GM23338 (cell line): ENCODE measurements around the gene ANKIB1. TPM values are rescaled to one million over a fixed set of nuclear protein-coding genes. Genes with fewer than 3 reads are reported as not detected.
A peak's percentile ranks its signal among the peaks of the same experiment; 100 is the strongest.
"Not testable (repeated sequence)": the region's sequence is repeated elsewhere in the genome, so short reads cannot be mapped to it uniquely, and the experiment has no call there.

ENCODE experiments used
- ATAC-seq: fragments of 200-7000 bp; cut with Tn5 transposase; 3 replicates; pipeline ENCODE4 v1.9.1; 2020
- DNase-seq: peaks from one replicate; pipeline ENCODE4 v3.0.0-alpha.2; 2015; ENCODE audit warnings: low spot score
- H2AFZ ChIP-seq: fragments of 200-600 bp; sonication (generic); 2 replicates; pipeline ENCODE4 v1.8.0; 2016; ENCODE audit warnings: antibody characterized with exemption, mild to moderate bottlenecking, moderate library complexity
- H3F3A ChIP-seq: fragments of 200-600 bp; sonication (generic); replicated peaks from 2 replicates; pipeline ENCODE4 v1.8.0; 2017; ENCODE audit warnings: antibody characterized with exemption, mixed run types, low read depth
- H3K27ac ChIP-seq: fragments of 200-600 bp; sonication (generic); 2 replicates; pipeline ENCODE4 v1.6.1; 2016; ENCODE audit warnings: low read depth
- H3K27me3 ChIP-seq: fragments of 200-600 bp; sonication (generic); 2 replicates; pipeline ENCODE4 v1.8.0; 2016; ENCODE audit warnings: mild to moderate bottlenecking, mixed run types, moderate library complexity; ENCODE audit not compliant: insufficient read depth
- H3K36me3 ChIP-seq: fragments of 200-600 bp; sonication (generic); 2 replicates; pipeline ENCODE4 v1.8.0; 2016; ENCODE audit warnings: mild to moderate bottlenecking; ENCODE audit not compliant: insufficient read depth
- H3K4me1 ChIP-seq: fragments of 200-600 bp; sonication (generic); 2 replicates; pipeline ENCODE4 v1.8.0; 2016; ENCODE audit warnings: mild to moderate bottlenecking, moderate library complexity; ENCODE audit not compliant: insufficient read depth
- H3K4me2 ChIP-seq: fragments of 200-600 bp; sonication (generic); 2 replicates; pipeline ENCODE4 v1.7.1; 2017; ENCODE audit warnings: mixed run types
- H3K4me3 ChIP-seq: fragments of 200-600 bp; sonication (generic); 2 replicates; pipeline ENCODE4 v1.6.1; 2016; ENCODE audit warnings: mixed run types
- H3K79me2 ChIP-seq: fragments of 200-600 bp; sonication (generic); replicated peaks from 2 replicates; pipeline ENCODE4 v1.8.0; 2017; ENCODE audit warnings: mild to moderate bottlenecking; ENCODE audit not compliant: insufficient read depth
- H3K9me2 ChIP-seq: fragments of 200-600 bp; sonication (generic); 2 replicates; pipeline ENCODE4 v1.8.0; 2017; ENCODE audit not compliant: insufficient read depth
- H4K20me1 ChIP-seq: fragments of 200-600 bp; sonication (generic); replicated peaks from 2 replicates; pipeline ENCODE4 v1.8.0; 2017; ENCODE audit warnings: mild to moderate bottlenecking; ENCODE audit not compliant: insufficient read depth
- H3K27ac Mint-ChIP-seq: 2 replicates; pipeline ENCODE4 v1.8.0; 2020; ENCODE audit warnings: inconsistent platforms, mild to moderate bottlenecking, moderate library complexity, mixed read lengths
- H3K27me3 Mint-ChIP-seq: 3 replicates; pipeline ENCODE4 v1.8.0; 2022; ENCODE audit warnings: low read depth, mild to moderate bottlenecking, moderate library complexity, mixed read lengths, inconsistent platforms; ENCODE audit not compliant: insufficient read depth, poor library complexity
- H3K36me3 Mint-ChIP-seq: 3 replicates; pipeline ENCODE4 v1.8.0; 2021; ENCODE audit warnings: low read depth, mild to moderate bottlenecking, inconsistent platforms, moderate library complexity, mixed read lengths
- H3K4me1 Mint-ChIP-seq: 3 replicates; pipeline ENCODE4 v1.8.0; 2020; ENCODE audit warnings: mild to moderate bottlenecking, inconsistent platforms, mixed read lengths
- H3K4me3 Mint-ChIP-seq: 3 replicates; pipeline ENCODE4 v1.8.0; 2021; ENCODE audit warnings: moderate library complexity, mild to moderate bottlenecking, inconsistent platforms, mixed read lengths
- H3K9me3 Mint-ChIP-seq: 3 replicates; pipeline ENCODE4 v1.8.0; 2020; ENCODE audit warnings: moderate library complexity, mild to moderate bottlenecking, inconsistent platforms, mixed read lengths
- CREB1 ChIP-seq: fragments of 250-450 bp; sonication (Bioruptor Pico); IDR thresholded peaks from 2 replicates; pipeline ENCODE4 v1.5.0; 2020; ENCODE audit warnings: low read depth, mild to moderate bottlenecking, moderate library complexity
- EZH2 ChIP-seq: fragments of 200-600 bp; sonication (generic); IDR thresholded peaks from one replicate; pipeline ENCODE4 v1.8.0; 2017; ENCODE audit warnings: antibody characterized with exemption, mild to moderate bottlenecking, low read depth; ENCODE audit not compliant: unreplicated experiment
- EZH2phosphoT487 ChIP-seq: fragments of 200-600 bp; sonication (generic); IDR thresholded peaks from one replicate; pipeline ENCODE4 v1.8.1; 2018; ENCODE audit warnings: antibody characterized with exemption; ENCODE audit not compliant: unreplicated experiment
- NANOG ChIP-seq: IDR thresholded peaks from 2 replicates; pipeline ENCODE4 v1.6.1; 2016; ENCODE audit warnings: antibody characterized with exemption, borderline replicate concordance
- POLR2AphosphoS5 ChIP-seq: IDR thresholded peaks from 2 replicates; pipeline ENCODE4 v1.6.1; 2016; ENCODE audit warnings: antibody characterized with exemption, low read depth
- STAT1 ChIP-seq: IDR thresholded peaks from one replicate; pipeline ENCODE4 v1.6.1; 2016; ENCODE audit warnings: antibody characterized with exemption; ENCODE audit not compliant: unreplicated experiment
- ZNF114 ChIP-seq: fragments of 250-450 bp; sonication (Bioruptor Pico); IDR thresholded peaks from 2 replicates; pipeline ENCODE4 v1.5.0; 2020; ENCODE audit warnings: mild to moderate bottlenecking, moderate library complexity
- ZNF331 ChIP-seq: fragments of 250-450 bp; sonication (Bioruptor Pico); IDR thresholded peaks from 2 replicates; pipeline ENCODE4 v1.5.0; 2020; ENCODE audit warnings: low read depth, mild to moderate bottlenecking, moderate library complexity
- polyA plus RNA-seq: library from polyadenylated mRNA; unstranded; fragments of >200 nt; fragmentation: Nextera tagmentation; extraction: Ambion mirVana; gene quantifications from 2 replicates; pipeline ENCODE4 v1.2.1, GENCODE V29; 2016
- total RNA-seq: library from RNA; depleted of rRNA; stranded (reverse); fragments of >200 nt; shearing (Covaris generic); gene quantifications from 2 replicates; pipeline ENCODE4 v1.2.3, GENCODE V29; 2014
- TF ChIP-seq, protein P1 (sequence below): fragments of 250-450 bp; sonication (Bioruptor Pico); IDR thresholded peaks from 2 replicates; pipeline ENCODE4 v1.5.0; 2020; ENCODE audit warnings: mild to moderate bottlenecking, moderate library complexity

Gene ANKIB1
- total and polyA plus RNA-seq, 2 experiments from 2014 or later: 19.1 to 40.3 TPM

DNA sequence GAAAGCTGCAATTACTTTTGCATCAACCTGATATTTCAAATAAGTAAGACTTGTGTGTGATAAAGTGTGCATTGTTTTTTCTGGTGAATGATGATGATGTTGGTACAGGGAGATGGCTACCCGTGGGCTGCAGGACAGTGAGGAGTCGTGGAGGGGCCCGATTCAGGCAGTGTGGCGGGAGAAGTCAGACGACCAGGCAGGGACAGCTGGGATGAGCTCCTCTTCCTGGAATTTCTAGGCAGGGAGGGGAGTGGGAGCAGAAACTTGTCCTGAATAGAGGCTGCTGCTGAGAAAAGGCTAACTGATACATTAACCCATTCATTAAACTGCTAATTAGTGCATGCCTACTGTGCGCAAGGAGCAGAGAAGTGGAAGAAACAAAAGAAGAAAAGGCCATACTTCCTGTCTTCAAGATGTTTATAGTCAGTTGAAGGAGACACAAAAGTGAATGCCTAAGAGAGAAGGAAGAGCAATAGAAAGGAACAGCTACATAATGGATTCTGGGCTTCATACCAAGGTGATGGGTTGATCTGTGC, 192.2 kb downstream of the ANKIB1 start:
- peak; percentile 77 for ATAC-seq
- no peaks in the 10 kb centered on the region for H3K36me3 ChIP-seq
- no peak overlapping the region for H3K27ac Mint-ChIP-seq

DNA sequence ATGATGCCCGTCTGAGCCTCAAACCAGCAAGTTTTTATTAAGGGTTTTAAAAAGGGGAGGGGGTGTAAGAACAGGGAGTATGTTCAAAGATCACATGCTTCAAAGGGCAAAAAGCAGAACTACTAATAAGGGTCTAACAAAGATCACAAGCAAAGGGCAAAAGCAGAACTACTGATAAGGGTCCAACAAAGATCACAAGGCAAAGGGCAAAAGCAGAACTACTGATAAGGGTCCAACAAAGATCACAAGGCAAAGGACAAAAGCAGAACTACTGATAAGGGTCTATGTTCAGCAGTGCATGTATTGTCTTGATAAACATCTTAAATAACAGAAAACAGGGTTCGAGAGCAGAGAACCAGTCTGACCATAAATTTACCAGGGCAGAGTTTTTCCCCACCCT, 196.9 kb downstream of the ANKIB1 start:
- not testable (repeated sequence) for H3K4me3 ChIP-seq, H3K9me2 ChIP-seq, H3K27me3 Mint-ChIP-seq, DNase-seq, H3K36me3 ChIP-seq, H3F3A ChIP-seq, H3K79me2 ChIP-seq, H3K4me2 ChIP-seq, H3K4me3 Mint-ChIP-seq, ATAC-seq, H4K20me1 ChIP-seq, H3K27ac ChIP-seq, H3K27me3 ChIP-seq, H3K36me3 Mint-ChIP-seq, H2AFZ ChIP-seq, H3K27ac Mint-ChIP-seq
- Mint-ChIP-seq H3K9me3 (peaks cover 13% of the 10 kb centered on the region; the same call in 2 of the 3 replicates), H3K4me1 (peaks cover 25% of the 10 kb centered on the region)
- peaks cover 17% of the 10 kb centered on the region for H3K4me1 ChIP-seq

More for the DNA sequence above, 192.2 kb downstream of the ANKIB1 start:
- no peaks in the 10 kb centered on the region for H3F3A ChIP-seq
- Mint-ChIP-seq H3K4me1 (peaks cover 40% of the 10 kb centered on the region), H3K4me3 (no peak overlapping the region), H3K27me3 (peaks cover 5% of the 10 kb centered on the region), H3K36me3 (peaks cover 7% of the 10 kb centered on the region; the same call in 2 of the 3 replicates), H3K9me3 (peaks cover 13% of the 10 kb centered on the region; the same call in 2 of the 3 replicates)
- no peak overlapping the region; the same call in 1 of the 2 replicates for H3K4me2 ChIP-seq
- TF ChIP-seq STAT1 (no peak), POLR2AphosphoS5 (no peak), ZNF331 (CRISPR knock-in tag) (no peak), NANOG (no peak), CREB1 (CRISPR knock-in tag) (no peak), EZH2 (no peak), ZNF114 (CRISPR knock-in tag) (no peak), EZH2phosphoT487 (no peak)
- TF ChIP-seq, protein P1, sequence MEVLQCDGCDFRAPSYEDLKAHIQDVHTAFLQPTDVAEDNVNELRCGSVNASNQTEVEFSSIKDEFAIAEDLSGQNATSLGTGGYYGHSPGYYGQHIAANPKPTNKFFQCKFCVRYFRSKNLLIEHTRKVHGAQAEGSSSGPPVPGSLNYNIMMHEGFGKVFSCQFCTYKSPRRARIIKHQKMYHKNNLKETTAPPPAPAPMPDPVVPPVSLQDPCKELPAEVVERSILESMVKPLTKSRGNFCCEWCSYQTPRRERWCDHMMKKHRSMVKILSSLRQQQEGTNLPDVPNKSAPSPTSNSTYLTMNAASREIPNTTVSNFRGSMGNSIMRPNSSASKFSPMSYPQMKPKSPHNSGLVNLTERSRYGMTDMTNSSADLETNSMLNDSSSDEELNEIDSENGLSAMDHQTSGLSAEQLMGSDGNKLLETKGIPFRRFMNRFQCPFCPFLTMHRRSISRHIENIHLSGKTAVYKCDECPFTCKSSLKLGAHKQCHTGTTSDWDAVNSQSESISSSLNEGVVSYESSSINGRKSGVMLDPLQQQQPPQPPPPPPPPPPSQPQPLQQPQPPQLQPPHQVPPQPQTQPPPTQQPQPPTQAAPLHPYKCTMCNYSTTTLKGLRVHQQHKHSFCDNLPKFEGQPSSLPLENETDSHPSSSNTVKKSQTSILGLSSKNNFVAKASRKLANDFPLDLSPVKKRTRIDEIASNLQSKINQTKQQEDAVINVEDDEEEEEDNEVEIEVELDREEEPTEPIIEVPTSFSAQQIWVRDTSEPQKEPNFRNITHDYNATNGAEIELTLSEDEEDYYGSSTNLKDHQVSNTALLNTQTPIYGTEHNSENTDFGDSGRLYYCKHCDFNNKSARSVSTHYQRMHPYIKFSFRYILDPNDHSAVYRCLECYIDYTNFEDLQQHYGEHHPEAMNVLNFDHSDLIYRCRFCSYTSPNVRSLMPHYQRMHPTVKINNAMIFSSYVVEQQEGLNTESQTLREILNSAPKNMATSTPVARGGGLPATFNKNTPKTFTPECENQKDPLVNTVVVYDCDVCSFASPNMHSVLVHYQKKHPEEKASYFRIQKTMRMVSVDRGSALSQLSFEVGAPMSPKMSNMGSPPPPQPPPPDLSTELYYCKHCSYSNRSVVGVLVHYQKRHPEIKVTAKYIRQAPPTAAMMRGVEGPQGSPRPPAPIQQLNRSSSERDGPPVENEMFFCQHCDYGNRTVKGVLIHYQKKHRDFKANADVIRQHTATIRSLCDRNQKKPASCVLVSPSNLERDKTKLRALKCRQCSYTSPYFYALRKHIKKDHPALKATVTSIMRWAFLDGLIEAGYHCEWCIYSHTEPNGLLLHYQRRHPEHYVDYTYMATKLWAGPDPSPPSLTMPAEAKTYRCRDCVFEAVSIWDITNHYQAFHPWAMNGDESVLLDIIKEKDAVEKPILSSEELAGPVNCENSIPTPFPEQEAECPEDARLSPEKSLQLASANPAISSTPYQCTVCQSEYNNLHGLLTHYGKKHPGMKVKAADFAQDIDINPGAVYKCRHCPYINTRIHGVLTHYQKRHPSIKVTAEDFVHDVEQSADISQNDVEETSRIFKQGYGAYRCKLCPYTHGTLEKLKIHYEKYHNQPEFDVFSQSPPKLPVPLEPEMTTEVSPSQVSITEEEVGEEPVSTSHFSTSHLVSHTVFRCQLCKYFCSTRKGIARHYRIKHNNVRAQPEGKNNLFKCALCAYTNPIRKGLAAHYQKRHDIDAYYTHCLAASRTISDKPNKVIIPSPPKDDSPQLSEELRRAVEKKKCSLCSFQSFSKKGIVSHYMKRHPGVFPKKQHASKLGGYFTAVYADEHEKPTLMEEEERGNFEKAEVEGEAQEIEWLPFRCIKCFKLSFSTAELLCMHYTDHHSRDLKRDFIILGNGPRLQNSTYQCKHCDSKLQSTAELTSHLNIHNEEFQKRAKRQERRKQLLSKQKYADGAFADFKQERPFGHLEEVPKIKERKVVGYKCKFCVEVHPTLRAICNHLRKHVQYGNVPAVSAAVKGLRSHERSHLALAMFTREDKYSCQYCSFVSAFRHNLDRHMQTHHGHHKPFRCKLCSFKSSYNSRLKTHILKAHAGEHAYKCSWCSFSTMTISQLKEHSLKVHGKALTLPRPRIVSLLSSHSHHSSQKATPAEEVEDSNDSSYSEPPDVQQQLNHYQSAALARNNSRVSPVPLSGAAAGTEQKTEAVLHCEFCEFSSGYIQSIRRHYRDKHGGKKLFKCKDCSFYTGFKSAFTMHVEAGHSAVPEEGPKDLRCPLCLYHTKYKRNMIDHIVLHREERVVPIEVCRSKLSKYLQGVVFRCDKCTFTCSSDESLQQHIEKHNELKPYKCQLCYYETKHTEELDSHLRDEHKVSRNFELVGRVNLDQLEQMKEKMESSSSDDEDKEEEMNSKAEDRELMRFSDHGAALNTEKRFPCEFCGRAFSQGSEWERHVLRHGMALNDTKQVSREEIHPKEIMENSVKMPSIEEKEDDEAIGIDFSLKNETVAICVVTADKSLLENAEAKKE: no peak
- H3K4me3 ChIP-seq: no peak overlapping the region
- H3K79me2 ChIP-seq: no peaks in the 10 kb centered on the region
- H2AFZ ChIP-seq: no peak overlapping the region
- H3K4me1 ChIP-seq: peaks cover 32% of the 10 kb centered on the region
- H3K9me2 ChIP-seq: peaks cover 7% of the 10 kb centered on the region; the same call in 1 of the 2 replicates
- H3K27ac ChIP-seq: peak overlapping the region; percentile 85
- H3K27me3 ChIP-seq: no peaks in the 10 kb centered on the region
- peak; percentile 45 for DNase-seq
- no peaks in the 10 kb centered on the region for H4K20me1 ChIP-seq
